Right atrium auricular region (tissue), 2 donors: ENCODE measurements around the gene PTPRN2. TPM values are rescaled to one million over a fixed set of nuclear protein-coding genes. Genes with fewer than 3 reads are reported as not detected.
"Not testable (repeated sequence)": the region's sequence is repeated elsewhere in the genome, so short reads cannot be mapped to it uniquely, and the experiment has no call there.

Experiments used
- DNase-seq: peaks from one replicate; pipeline ENCODE4 v3.0.0-alpha.2; 2019; ENCODE audit warnings: low spot score
- H3K27ac ChIP-seq, 2 donors: fragments of 200-600 bp; sonication (generic); 1 replicate in 1 of 2; 2 replicates in 1 of 2; pipeline ENCODE4 v1.5.1; 2016 to 2019
- H3K27me3 ChIP-seq, 2 donors: fragments of 200-600 bp; sonication (generic); one replicate each; pipeline versions ENCODE4 v1.5.1 to v1.6.0; 2017 to 2019
- H3K36me3 ChIP-seq: fragments of 200-600 bp; sonication (generic); one replicate; pipeline ENCODE4 v1.5.1; 2016
- H3K4me1 ChIP-seq, 2 donors: fragments of 200-600 bp; sonication (generic); one replicate each; pipeline versions ENCODE4 v1.5.1 to v1.6.0; 2017 to 2019
- H3K4me3 ChIP-seq, 2 donors: fragments of 200-600 bp; sonication (generic); 1 replicate in 1 of 2; 2 replicates in 1 of 2; pipeline ENCODE4 v1.5.1; 2017 to 2019; ENCODE audit warnings: mild to moderate bottlenecking in 1 of 2, moderate library complexity in 1 of 2
- H3K9me3 ChIP-seq, 2 donors: fragments of 200-600 bp; sonication (generic); one replicate each; pipeline ENCODE4 v1.5.1; 2019
- total RNA-seq, 2 donors: library from RNA; depleted of rRNA; stranded (reverse); fragments of >200 nt; gene quantifications; one replicate each; pipeline ENCODE4 v1.1.0, GENCODE V29; 2016
- TF ChIP-seq, protein P1 (sequence below), 2 donors: fragments of 200-600 bp; sonication (generic); IDR thresholded peaks; one replicate each; pipeline ENCODE4 v1.5.1; 2019; ENCODE audit warnings: antibody characterized with exemption in 2 of 2

Gene PTPRN2
- total RNA-seq, 2 donors from 2014 or later, result 2.6 to 2.7 TPM

- no peak overlapping the region for H3K27ac ChIP-seq
- TF ChIP-seq, protein P1, sequence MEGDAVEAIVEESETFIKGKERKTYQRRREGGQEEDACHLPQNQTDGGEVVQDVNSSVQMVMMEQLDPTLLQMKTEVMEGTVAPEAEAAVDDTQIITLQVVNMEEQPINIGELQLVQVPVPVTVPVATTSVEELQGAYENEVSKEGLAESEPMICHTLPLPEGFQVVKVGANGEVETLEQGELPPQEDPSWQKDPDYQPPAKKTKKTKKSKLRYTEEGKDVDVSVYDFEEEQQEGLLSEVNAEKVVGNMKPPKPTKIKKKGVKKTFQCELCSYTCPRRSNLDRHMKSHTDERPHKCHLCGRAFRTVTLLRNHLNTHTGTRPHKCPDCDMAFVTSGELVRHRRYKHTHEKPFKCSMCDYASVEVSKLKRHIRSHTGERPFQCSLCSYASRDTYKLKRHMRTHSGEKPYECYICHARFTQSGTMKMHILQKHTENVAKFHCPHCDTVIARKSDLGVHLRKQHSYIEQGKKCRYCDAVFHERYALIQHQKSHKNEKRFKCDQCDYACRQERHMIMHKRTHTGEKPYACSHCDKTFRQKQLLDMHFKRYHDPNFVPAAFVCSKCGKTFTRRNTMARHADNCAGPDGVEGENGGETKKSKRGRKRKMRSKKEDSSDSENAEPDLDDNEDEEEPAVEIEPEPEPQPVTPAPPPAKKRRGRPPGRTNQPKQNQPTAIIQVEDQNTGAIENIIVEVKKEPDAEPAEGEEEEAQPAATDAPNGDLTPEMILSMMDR (IDR thresholded peaks at IDR 0.05), result no peak
- no peaks in the 10 kb centered on the region for H3K36me3 ChIP-seq
- no peak for DNase-seq
- no peak overlapping the region for H3K4me3 ChIP-seq
- H3K9me3 ChIP-seq, result no peaks in the 10 kb centered on the region
- no peaks in the 10 kb centered on the region for H3K4me1 ChIP-seq
- H3K27me3 ChIP-seq, result peaks cover 0 to 3% of the 10 kb centered on the region in 2 donors
These were observed 993.3 kb downstream of the PTPRN2 start for GRCh38 chr7:157594306-157594705.

- Histone ChIP-seq H3K27ac (no peak overlapping the region), H3K27me3 (peaks cover 0 to 6% of the 10 kb centered on the region in 2 donors), H3K4me3 (no peak overlapping the region), H3K36me3 (no peaks in the 10 kb centered on the region), H3K9me3 (no peaks in the 10 kb centered on the region), H3K4me1 (no peaks in the 10 kb centered on the region)
- no peak for DNase-seq
- TF ChIP-seq, protein P1 (IDR thresholded peaks at IDR 0.05), result no peak
These were observed 994.1 kb downstream of the PTPRN2 start for GRCh38 chr7:157593541-157593940.

GRCh38 chr7:157592636-157593320, 994.8 kb downstream of the PTPRN2 start:
- H3K27ac ChIP-seq, H3K27me3 ChIP-seq, H3K4me1 ChIP-seq, DNase-seq, H3K4me3 ChIP-seq, H3K9me3 ChIP-seq, H3K36me3 ChIP-seq: not testable (repeated sequence)

DNA sequence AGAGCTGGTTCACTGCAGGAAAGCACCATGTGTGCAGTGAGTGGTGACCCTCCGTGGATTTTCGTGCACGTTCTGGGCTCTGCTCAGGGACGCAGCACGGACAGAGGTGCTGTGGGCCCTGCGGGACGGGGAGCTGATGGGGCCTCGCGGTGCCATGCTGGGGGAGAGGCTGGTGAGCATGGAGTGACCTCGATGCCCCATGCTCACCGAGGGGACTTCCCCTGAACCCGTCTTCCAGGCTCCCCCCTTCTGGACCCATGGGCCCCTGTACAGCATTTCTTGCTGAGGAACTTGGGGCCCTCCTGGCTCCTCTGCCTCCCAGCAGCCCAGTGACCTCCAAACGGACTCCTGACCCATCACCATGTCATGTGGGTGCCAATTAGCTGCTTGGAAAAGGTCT, 997.1 kb downstream of the PTPRN2 start:
- Histone ChIP-seq H3K9me3 (no peaks in the 10 kb centered on the region), H3K27ac (no peak overlapping the region), H3K4me3 (no peak overlapping the region), H3K27me3 (peaks cover 0 to 6% of the 10 kb centered on the region in 2 donors), H3K36me3 (no peaks in the 10 kb centered on the region), H3K4me1 (no peaks in the 10 kb centered on the region)
- DNase-seq, result no peak
- TF ChIP-seq, protein P1 (IDR thresholded peaks at IDR 0.05), result no peak

GRCh38 chr7:157589680-157590079, 997.9 kb downstream of the PTPRN2 start:
- TF ChIP-seq, protein P1 (IDR thresholded peaks at IDR 0.05), result no peak
- H3K4me1 ChIP-seq, result no peaks in the 10 kb centered on the region
- no peaks in the 10 kb centered on the region for H3K9me3 ChIP-seq
- DNase-seq, result peak; percentile 68
- H3K27ac ChIP-seq, result no peak overlapping the region
- no peak overlapping the region for H3K4me3 ChIP-seq
- H3K36me3 ChIP-seq, result no peaks in the 10 kb centered on the region
- peaks cover 0 to 6% of the 10 kb centered on the region in 2 donors for H3K27me3 ChIP-seq

DNA sequence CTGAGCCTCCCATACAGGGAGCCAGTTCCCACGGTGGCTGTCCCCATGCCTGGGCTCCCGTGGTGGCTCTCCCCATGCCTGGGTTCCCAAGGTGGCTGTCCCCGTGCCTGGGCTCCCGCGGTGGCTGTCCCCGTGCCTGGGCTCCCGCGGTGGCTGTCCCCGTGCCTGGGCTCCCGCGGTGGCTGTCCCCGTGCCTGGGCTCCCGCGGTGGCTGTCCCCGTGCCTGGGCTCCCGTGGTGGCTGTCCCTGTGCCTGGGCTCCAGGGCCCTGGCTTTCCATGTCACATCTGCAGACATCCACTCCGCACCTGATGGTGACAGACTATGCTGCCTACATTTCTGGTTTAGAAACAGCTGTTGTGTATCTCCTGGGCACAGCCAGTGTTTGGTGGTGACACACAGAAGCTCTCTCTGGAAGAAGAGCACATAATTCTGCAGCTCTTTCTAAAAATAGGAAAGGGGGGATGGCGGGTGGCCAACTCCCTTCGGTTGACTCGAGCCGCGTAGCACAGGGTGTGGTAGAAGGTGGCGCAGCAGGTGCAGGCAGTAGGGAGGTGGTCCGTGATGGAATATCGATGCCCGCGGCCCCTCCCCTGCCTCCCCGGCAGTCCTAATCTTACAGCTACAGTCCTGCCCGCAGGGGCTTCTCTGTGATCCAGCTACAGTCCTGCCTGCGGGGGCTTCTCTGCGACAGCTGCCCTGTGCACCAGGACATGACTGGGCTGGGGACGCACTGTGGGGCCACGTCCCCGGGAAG, 999.6 kb downstream of the PTPRN2 start:
- no peaks in the 10 kb centered on the region for H3K36me3 ChIP-seq
- no peak for DNase-seq

More for the DNA sequence above, 999.6 kb downstream of the PTPRN2 start:
- H3K9me3 ChIP-seq, result no peaks in the 10 kb centered on the region
- peaks cover 0 to 6% of the 10 kb centered on the region in 2 donors for H3K27me3 ChIP-seq
- TF ChIP-seq, protein P1 (IDR thresholded peaks at IDR 0.05), result no peak
- no peak overlapping the region for H3K4me3 ChIP-seq
- no peaks in the 10 kb centered on the region for H3K4me1 ChIP-seq
- H3K27ac ChIP-seq, result no peak overlapping the region
